Activated T-cell treated with anti-CD3 and anti-CD28 coated beads, Interleukin-2, amount 50 U/mL, for 48 hours (primary cell): ENCODE measurements around the gene SORCS2.

ENCODE experiments used
- DNase-seq, 2 experiments: peaks; one replicate each; pipeline ENCODE4 v3.0.0-alpha.2; 2020

The SORCS2 gene

DNA sequence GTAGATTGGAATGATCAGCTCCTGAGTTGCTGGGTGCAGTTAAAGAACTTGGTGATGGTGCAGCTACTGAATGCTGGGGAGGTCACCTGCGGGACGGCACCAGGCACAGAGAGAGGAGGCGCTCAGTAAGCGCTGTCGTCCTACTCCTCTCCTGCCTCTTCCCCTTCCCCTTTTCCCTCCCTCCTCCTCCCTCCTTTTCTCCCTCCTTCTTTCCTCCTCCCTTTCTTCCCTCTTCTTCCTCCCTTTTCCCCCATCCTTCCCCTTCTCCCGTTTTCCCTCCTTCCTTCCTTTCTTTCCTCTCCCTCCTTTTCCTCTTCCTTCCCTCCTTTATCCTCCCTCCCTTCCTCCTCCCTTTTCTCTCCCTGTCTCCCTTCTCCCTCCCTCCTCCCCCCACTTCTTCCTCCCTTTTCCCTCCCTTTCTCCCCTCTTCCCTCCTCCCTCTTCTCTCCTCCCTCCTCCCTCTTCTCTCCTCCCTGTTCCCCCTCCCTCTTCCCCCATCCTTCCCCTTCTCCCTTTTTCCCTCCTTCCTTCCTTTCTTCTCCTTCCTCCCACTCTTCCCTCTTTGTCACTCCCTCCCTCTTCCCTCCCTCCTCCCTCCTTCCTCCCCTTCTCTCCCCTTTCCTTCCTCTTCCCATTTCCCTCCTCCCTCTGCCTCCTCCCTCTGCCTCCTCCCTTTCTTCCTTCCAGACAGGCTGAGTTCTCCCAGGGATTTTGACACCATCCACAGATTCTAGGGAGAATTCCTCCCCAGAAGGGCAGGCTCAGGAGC is 330.3 kb downstream of the SORCS2 start:
- no peak for DNase-seq

- no peak for DNase-seq
Measured at GRCh38 chr4:7523526-7523925, 331.2 kb downstream of the SORCS2 start.

GRCh38 chr4:7524064-7524682 is 331.8 kb downstream of the SORCS2 start:
- no peak for DNase-seq

- DNase-seq: no peak
Measured at GRCh38 chr4:7524843-7525242, 332.5 kb downstream of the SORCS2 start.

DNA sequence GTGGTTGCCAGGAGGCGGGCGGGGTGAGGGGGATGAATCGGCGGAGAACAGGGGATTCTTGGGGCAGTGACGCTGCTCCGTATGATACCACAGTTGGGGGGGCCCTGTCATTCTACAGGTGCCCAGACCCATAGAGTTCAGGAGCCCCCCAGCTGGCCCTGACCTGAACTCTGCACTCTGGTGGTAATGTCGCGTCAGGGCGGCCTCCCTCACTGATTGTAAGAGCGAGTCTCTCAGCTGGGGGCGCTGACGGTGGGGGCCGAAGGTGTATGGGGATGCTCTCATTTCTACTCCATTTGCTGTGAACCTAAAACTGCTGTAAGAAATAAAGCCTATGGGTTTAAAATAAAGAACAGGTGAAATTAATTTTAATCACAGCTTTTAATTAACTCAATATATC is 334.2 kb downstream of the SORCS2 start:
- DNase-seq: no peak

- no peak for DNase-seq
Measured at GRCh38 chr4:7526929-7527535, 334.7 kb downstream of the SORCS2 start.

- no peak for DNase-seq
Measured at GRCh38 chr4:7529368-7530080, 337.2 kb downstream of the SORCS2 start.

DNA sequence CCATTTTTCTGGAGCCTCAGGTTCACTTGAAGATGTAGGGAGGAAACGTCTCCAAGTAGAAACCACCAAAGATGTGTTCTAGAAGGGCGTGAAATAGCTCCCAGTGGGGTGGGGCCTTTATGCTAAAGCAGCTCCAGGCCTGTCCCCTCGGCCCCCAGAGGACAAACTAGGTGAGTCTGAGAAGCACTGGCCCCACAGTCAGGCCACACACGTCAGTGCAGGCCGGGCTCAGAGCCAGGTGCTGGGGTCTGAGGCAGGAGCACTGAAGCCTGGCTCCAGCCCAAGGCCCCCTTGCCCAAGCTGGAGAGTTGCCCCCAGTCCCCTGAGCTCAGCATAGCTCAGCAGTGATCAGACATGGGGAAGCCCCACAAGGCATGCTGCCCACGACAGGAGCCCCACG is 337.7 kb downstream of the SORCS2 start:
- no peak for DNase-seq

- no peak for DNase-seq
Measured at GRCh38 chr4:7530932-7531639, 338.7 kb downstream of the SORCS2 start.

DNA sequence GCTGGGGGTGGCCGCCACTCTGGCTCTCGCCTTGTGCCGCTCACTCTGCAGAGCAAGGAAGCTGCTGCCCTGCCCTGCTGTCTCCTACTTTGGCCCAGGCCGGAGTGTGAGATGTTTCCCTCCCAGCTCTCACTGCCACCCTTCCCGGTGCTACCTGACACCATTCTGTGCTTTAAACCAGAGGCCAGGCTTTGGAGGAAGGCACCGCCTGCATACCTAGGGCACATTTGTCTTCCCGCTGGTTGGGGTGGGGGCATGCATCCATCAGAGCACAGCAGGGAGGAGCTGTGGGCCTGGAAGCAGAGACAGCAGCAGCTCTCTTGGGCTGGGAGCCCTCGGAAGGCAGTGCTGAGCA is 339.3 kb downstream of the SORCS2 start:
- DNase-seq: no peak

GRCh38 chr4:7532043-7532442 is 339.7 kb downstream of the SORCS2 start:
- no peak for DNase-seq

- no peak for DNase-seq
Measured at GRCh38 chr4:7533267-7533666, 340.9 kb downstream of the SORCS2 start.

DNA sequence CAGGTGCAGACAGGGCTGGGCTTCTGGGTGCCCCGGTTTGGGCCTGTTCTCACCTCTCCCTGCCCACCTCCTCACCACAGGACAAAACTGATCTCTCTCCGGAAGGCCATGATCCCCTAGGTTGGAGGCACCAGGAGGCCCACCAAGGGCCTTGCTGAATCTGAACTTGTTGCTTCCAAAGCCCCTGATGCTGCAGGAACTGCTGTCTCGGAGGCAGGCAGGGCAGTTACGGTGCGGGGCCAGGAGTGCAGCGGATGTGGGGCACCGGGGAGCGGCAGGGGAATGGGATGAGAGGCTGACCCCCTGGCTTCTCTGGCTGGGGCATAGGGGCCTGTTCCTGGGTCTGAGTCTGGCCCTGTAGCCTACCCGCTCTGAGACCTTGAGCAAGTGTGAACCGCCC is 342.8 kb downstream of the SORCS2 start:
- DNase-seq: no peak

DNA sequence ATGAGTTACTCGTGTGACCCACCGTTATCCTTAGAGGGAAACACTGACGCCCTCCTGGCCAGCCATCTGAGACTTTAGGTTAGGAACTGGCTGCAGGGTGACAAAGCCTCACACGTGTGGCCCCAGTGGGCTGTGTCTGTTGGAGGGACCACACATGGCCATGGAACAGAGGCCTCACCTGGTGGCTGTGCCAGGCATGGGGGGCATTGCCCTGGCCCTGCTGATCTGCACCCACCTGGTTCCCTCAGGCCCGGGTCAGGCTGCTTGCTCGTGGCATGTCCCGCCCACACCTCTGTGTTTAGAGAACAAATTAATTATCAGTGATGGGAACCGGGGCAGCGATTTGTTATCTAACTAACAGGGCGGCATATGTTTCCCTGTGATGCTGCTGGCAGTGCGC is 343.3 kb downstream of the SORCS2 start:
- DNase-seq: no peak

- DNase-seq: no peak
Measured at GRCh38 chr4:7536876-7537275, 344.5 kb downstream of the SORCS2 start.

GRCh38 chr4:7537853-7538400 is 345.6 kb downstream of the SORCS2 start:
- no peak for DNase-seq

- no peak for DNase-seq
Measured at GRCh38 chr4:7538518-7538917, 346.2 kb downstream of the SORCS2 start.

DNA sequence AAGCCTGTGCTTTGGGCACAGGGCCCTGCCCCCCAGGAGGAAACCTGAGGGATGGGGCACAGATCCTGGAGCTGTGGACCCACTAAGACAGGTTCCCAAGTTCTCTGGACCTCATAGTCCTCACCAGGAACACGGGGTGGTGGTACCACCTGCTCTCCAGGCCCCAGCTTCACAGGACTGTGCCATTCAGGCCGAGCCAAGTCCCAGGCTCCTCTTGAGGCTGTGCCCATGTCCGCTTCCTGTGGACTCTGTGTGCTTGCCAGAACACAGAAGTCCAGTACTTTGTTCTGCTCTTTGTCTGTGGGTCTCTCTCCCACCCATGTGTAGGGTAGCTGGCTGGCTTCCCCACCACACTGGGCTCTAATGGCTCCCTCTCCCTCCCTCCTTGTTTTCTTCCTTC is 346.8 kb downstream of the SORCS2 start:
- DNase-seq: no peak

- peak; percentile 39 to 51 for DNase-seq
Measured at GRCh38 chr4:7539659-7540058, 347.3 kb downstream of the SORCS2 start.

DNA sequence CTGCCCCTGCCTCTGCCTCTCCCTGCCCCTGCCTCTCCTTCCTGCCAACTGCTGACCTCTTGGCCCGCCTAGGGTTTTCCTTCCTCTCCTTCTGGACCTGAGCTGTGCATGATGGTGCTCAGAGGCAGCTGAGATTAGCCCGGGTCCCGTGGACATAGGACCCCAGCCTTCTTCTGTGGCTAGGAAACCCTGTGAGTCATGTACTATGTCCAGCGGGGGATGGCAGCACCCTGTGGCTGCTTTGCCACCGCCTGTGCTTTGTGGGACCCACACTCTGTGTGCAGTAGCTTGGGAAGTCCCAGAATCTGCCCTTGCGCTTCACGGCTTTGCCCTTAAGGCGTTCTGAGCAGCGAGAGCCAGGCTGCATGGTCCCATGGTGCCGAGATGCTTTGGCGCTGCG is 347.9 kb downstream of the SORCS2 start:
- no peak for DNase-seq

- no peak for DNase-seq
Measured at GRCh38 chr4:7540654-7541413, 348.5 kb downstream of the SORCS2 start.

GRCh38 chr4:7541414-7541810 is 349.1 kb downstream of the SORCS2 start:
- no peak for DNase-seq
